GM19372 (cell line): ENCODE results near the gene CEP350.
"Not testable (repeated sequence)": the region's sequence is repeated elsewhere in the genome, so short reads cannot be mapped to it uniquely, and the experiment has no call there.

Experiments
- ATAC-seq: cut with Tn5 transposase; IDR thresholded peaks from one replicate; pipeline ENCODE4 v1.9.1; 2021; ENCODE audit warnings: mild to moderate bottlenecking, low read depth, moderate library complexity; ENCODE audit not compliant: unreplicated experiment

The CEP350 gene

GRCh38 chr1:180112091-180112490 lies 157.5 kb downstream of the CEP350 start:
- ATAC-seq: no peak

GRCh38 chr1:180112984-180113647 lies 158.5 kb downstream of the CEP350 start:
- ATAC-seq: no peak

GRCh38 chr1:180114396-180114945 lies 159.9 kb downstream of the CEP350 start:
- no peak for ATAC-seq

- no peak for ATAC-seq
Measured at GRCh38 chr1:180116964-180117763, 162.6 kb downstream of the CEP350 start.

- no peak for ATAC-seq
Measured at GRCh38 chr1:180117764-180118116, 163.1 kb downstream of the CEP350 start.

- no peak for ATAC-seq
Measured at GRCh38 chr1:180119837-180120236, 165.2 kb downstream of the CEP350 start.

- no peak for ATAC-seq
Measured at GRCh38 chr1:180123463-180123936, 168.9 kb downstream of the CEP350 start.

- ATAC-seq: no peak
Measured at GRCh38 chr1:180130651-180131050, 176.0 kb downstream of the CEP350 start.

GRCh38 chr1:180131510-180131909 lies 176.9 kb downstream of the CEP350 start:
- no peak for ATAC-seq

GRCh38 chr1:180133193-180133592 lies 178.6 kb downstream of the CEP350 start:
- ATAC-seq: no peak

- ATAC-seq: not testable (repeated sequence)
Measured at GRCh38 chr1:180133688-180134087, 179.1 kb downstream of the CEP350 start.

GRCh38 chr1:180135535-180135934 lies 180.9 kb downstream of the CEP350 start:
- no peak for ATAC-seq

GRCh38 chr1:180136331-180136967 lies 181.8 kb downstream of the CEP350 start:
- ATAC-seq: no peak

GRCh38 chr1:180136968-180137356 lies 182.4 kb downstream of the CEP350 start:
- ATAC-seq: no peak

GRCh38 chr1:180137776-180138175 lies 183.2 kb downstream of the CEP350 start:
- no peak for ATAC-seq

- ATAC-seq: no peak
Measured at GRCh38 chr1:180141381-180141934, 186.8 kb downstream of the CEP350 start.

GRCh38 chr1:180143359-180143758 lies 188.7 kb downstream of the CEP350 start:
- ATAC-seq: no peak

- ATAC-seq: no peak
Measured at GRCh38 chr1:180144659-180145357, 190.2 kb downstream of the CEP350 start.

GRCh38 chr1:180145446-180145845 lies 190.8 kb downstream of the CEP350 start:
- no peak for ATAC-seq

- no peak for ATAC-seq
Measured at GRCh38 chr1:180150982-180151381, 196.4 kb downstream of the CEP350 start.
